ENCODE results near the gene CD248.
"Not testable (repeated sequence)": the region's sequence is repeated elsewhere in the genome, so short reads cannot be mapped to it uniquely, and the experiment has no call there.

The CD248 gene

GRCh38 chr11:66362481-66363147 is 45.8 kb upstream of the CD248 start:
- DNase-seq (ENCODE audit: low read depth) = no peak
- no peak overlapping the region for H3K4me3 ChIP-seq (ENCODE audit: low read depth, low read length)
- no peak for TF ChIP-seq CTCF (IDR thresholded peaks at IDR 0.05; ENCODE audit: control insufficient read depth, extremely low read depth, insufficient read depth)

DNA sequence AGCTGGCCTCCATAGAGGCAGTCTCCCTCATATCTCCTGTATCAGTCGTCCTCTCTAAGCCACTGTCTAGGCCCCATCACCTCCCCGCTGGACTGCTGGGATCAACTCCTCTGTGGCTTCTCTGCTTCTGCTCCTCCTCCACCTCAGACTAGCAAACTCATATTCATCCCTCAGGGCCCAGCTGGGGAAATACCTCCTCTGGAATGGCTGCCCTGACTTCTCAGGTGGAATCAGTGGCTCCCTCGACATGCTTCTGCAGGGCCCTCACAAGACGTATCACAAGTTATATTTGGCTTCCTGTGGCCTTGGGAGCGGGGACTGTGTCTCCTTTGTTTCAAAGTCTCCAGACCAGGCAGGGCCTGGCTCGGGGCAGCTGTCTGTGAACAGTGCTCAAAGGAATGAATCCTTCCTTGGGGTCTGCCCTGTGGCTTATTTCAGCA is 44.7 kb upstream of the CD248 start:
- DNase-seq (ENCODE audit: low read depth) = no peak
- H3K4me3 ChIP-seq (ENCODE audit: low read depth, low read length) = no peak overlapping the region
- no peak for TF ChIP-seq CTCF (IDR thresholded peaks at IDR 0.05; ENCODE audit: control insufficient read depth, extremely low read depth, insufficient read depth)

DNA sequence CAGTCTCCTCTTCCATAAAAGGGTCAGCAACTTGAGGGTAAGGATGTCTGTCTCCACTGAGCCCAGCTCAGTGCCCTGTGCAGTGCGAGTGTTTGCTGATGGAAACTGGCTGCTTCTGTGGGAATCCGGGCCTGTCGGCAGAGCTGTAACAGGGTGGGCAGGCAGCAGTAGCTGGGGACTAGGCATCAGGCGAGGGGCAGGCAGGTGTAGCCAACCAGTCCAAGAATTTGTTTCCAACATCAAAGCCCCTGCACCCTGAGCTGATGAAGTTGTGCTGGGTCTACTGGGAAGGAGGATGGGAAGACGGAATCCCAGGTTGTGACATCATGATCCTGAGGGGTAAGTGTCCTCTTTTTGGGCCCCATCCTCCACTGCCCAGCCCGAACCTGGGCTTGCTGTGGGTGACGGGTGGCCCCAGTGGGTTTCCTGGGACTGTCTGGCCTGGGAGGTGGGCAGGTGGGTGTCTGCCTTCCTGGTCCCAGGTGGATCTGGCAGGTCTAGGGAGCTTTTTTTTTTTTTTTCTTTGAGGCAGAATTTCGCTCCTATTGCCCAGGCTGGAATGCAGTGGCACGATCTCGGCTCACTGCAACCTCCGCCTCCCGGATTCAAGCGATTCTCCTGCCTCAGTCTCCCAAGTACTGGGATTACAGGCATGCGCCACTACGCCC is 43.7 kb upstream of the CD248 start:
- no peak overlapping the region for H3K4me3 ChIP-seq (ENCODE audit: low read depth, low read length)
- DNase-seq (ENCODE audit: low read depth) = no peak
- no peak for TF ChIP-seq CTCF (IDR thresholded peaks at IDR 0.05; ENCODE audit: control insufficient read depth, extremely low read depth, insufficient read depth)

- no peak for DNase-seq (ENCODE audit: low read depth)
- TF ChIP-seq CTCF (IDR thresholded peaks at IDR 0.05; ENCODE audit: control insufficient read depth, extremely low read depth, insufficient read depth) = no peak
- H3K4me3 ChIP-seq (ENCODE audit: low read depth, low read length) = no peak overlapping the region
Measured at GRCh38 chr11:66359662-66360087, 42.8 kb upstream of the CD248 start.

- DNase-seq (ENCODE audit: low read depth); H3K4me3 ChIP-seq (ENCODE audit: low read depth, low read length): not testable (repeated sequence)
Measured at GRCh38 chr11:66350560-66351235, 33.9 kb upstream of the CD248 start.

GRCh38 chr11:66349084-66349386 is 32.2 kb upstream of the CD248 start:
- no peak for DNase-seq (ENCODE audit: low read depth)
- no peak for TF ChIP-seq CTCF (IDR thresholded peaks at IDR 0.05; ENCODE audit: control insufficient read depth, extremely low read depth, insufficient read depth)
- no peak overlapping the region for H3K4me3 ChIP-seq (ENCODE audit: low read depth, low read length)

DNA sequence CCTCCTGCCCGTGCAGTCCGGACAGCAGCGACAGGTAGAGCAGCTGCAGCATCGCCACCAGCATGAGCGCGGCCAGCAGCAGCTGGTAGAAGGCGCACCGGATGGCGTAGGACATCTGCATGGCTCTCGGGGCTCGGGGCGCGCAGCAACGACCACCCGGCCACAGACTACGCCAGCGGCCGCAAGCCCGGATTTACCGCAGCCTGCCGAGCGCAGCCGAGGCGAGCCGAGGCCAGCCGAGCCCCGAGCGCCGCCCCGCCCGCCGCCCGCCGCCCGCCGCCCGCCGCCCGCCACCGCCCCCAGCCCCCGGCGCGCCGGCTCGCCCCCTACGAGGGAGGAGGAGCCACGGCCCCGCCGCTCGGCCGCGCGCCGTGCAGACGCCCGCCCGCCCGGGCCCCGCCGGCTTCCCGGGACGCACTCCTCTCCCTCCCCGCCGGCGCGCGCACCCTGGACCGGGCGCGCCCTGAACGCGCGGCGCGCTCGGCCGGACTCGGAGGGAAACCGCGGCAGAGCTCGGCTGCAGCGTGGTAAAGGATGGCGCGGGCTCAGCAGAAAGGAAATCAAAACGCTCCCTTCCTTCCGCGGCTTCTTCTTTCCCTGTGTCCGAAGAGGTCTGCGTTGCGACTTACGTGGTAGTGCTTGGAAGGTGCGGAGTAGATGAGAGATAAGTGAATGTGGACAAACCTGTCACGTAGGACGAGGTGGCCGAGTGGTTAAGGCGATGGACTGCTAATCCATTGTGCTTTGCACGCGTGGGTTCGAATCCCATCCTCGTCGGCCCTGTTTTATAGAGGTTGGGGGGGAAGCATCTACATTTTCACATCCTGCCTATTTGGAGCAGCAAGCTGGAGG is 30.8 kb upstream of the CD248 start, which contains the start of gene B4GAT1:
B4GAT1 (minus strand) TSS at position 205 of the 852 bp plus-strand sequence; CDS start at position 121, 84 bp downstream.
- DNase-seq (ENCODE audit: low read depth) = peak; percentile 79
- peak within 1 kb of the TSS; percentile 89 for H3K4me3 ChIP-seq (ENCODE audit: low read depth, low read length)
- TF ChIP-seq CTCF (IDR thresholded peaks at IDR 0.05; ENCODE audit: control insufficient read depth, extremely low read depth, insufficient read depth) = no peak

Measured in LNCaP clone FGC (cell line).